ENCODE results near the gene HMGN4. TPM values are rescaled to one million over a fixed set of nuclear protein-coding genes. Genes with fewer than 3 reads are reported as not detected.

Gene HMGN4
- total and polyA plus RNA-seq, 9 of the 15 experiments (the other 6 are each of a cell fraction or from before 2014, with no cell fraction given) = 35.4 to 134 (median 94.1) TPM

DNA sequence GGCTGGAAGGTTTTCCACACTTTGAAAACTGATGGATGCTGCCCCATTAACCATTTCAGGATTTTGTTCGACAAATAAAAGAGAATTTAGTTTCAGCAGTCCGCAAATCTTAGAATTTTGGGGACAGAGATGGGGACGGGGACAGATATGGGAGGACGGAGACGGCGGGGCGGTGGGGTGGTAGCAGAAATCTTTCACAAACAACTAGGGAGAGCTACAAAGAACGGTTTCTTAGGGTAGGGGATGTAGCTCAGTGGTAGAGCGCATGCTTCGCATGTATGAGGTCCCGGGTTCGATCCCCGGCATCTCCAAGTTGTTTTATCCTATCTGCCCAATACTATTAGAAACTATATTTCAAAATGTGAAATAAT, 15.1 kb downstream of the HMGN4 start (continued):
- TF ChIP-seq, protein P1, sequence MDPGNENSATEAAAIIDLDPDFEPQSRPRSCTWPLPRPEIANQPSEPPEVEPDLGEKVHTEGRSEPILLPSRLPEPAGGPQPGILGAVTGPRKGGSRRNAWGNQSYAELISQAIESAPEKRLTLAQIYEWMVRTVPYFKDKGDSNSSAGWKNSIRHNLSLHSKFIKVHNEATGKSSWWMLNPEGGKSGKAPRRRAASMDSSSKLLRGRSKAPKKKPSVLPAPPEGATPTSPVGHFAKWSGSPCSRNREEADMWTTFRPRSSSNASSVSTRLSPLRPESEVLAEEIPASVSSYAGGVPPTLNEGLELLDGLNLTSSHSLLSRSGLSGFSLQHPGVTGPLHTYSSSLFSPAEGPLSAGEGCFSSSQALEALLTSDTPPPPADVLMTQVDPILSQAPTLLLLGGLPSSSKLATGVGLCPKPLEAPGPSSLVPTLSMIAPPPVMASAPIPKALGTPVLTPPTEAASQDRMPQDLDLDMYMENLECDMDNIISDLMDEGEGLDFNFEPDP (CRISPR knock-in tag; IDR thresholded peaks at IDR 0.05) = no peak
- TF ChIP-seq MAFK (IDR thresholded peaks at IDR 0.05; ENCODE audit: low read length) = no peak
- TF ChIP-seq, protein P2, sequence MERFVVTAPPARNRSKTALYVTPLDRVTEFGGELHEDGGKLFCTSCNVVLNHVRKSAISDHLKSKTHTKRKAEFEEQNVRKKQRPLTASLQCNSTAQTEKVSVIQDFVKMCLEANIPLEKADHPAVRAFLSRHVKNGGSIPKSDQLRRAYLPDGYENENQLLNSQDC (CRISPR knock-in tag; IDR thresholded peaks at IDR 0.05) = no peak
- no peak; the same call in 1 of the 2 replicates for TF ChIP-seq FOSL1 (tag; conservative IDR thresholded peaks at IDR 0.05)
- TF ChIP-seq, protein P3, sequence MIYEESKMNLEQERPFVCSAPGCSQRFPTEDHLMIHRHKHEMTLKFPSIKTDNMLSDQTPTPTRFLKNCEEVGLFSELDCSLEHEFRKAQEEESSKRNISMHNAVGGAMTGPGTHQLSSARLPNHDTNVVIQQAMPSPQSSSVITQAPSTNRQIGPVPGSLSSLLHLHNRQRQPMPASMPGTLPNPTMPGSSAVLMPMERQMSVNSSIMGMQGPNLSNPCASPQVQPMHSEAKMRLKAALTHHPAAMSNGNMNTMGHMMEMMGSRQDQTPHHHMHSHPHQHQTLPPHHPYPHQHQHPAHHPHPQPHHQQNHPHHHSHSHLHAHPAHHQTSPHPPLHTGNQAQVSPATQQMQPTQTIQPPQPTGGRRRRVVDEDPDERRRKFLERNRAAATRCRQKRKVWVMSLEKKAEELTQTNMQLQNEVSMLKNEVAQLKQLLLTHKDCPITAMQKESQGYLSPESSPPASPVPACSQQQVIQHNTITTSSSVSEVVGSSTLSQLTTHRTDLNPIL (CRISPR knock-in tag; IDR thresholded peaks at IDR 0.05) = no peak
- TF ChIP-seq GABPB2 (CRISPR knock-in tag; conservative IDR thresholded peaks at IDR 0.05) = no peak
- TF ChIP-seq RFX7 (CRISPR knock-in tag; IDR thresholded peaks at IDR 0.05) = no peak
- TF ChIP-seq, protein P4, sequence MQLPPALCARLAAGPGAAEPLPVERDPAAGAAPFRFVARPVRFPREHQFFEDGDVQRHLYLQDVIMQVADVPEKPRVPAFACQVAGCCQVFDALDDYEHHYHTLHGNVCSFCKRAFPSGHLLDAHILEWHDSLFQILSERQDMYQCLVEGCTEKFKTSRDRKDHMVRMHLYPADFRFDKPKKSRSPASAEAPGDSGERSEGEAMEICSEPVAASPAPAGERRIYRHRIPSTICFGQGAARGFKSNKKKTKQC (CRISPR knock-in tag; IDR thresholded peaks at IDR 0.05) = no peak
- no peak for TF ChIP-seq SMARCA5 (IDR thresholded peaks at IDR 0.05)
- TF ChIP-seq MIER1 (IDR thresholded peaks at IDR 0.05; ENCODE audit: low read depth) = no peak
- TF ChIP-seq KLF10 (CRISPR knock-in tag; IDR thresholded peaks at IDR 0.05) = no peak
- TF ChIP-seq KAT8 (IDR thresholded peaks at IDR 0.05; ENCODE audit: low read depth) = no peak
- no peak for TF ChIP-seq ZNF217 (CRISPR knock-in tag; IDR thresholded peaks at IDR 0.05)
- TF ChIP-seq MTF1 (CRISPR knock-in tag; IDR thresholded peaks at IDR 0.05; ENCODE audit: borderline replicate concordance) = no peak
- TF ChIP-seq ZNF184 (CRISPR knock-in tag; IDR thresholded peaks at IDR 0.05) = no peak
- TF ChIP-seq ETV6 (IDR thresholded peaks at IDR 0.05; ENCODE audit: borderline replicate concordance in 1 of 2, low read depth in 2 of 2, low read length in 1 of 2) = no peak
- no peak for TF ChIP-seq ETV6 (CRISPR knock-in tag; IDR thresholded peaks at IDR 0.05; ENCODE audit: borderline replicate concordance)
- TF ChIP-seq ZZZ3 (IDR thresholded peaks at IDR 0.05) = no peak
- no peak for TF ChIP-seq PHB2 (IDR thresholded peaks at IDR 0.05; ENCODE audit: low read depth)
- no peak for TF ChIP-seq ZNF717 (CRISPR knock-in tag; IDR thresholded peaks at IDR 0.05)
- TF ChIP-seq SMAD2 (IDR thresholded peaks at IDR 0.05; ENCODE audit: low read depth, low read length) = no peak
- peak; percentile 40; the same call in 1 of the 2 replicates for TF ChIP-seq PHTF2 (CRISPR knock-in tag; IDR thresholded peaks at IDR 0.05)
- no peak for TF ChIP-seq SRF (CRISPR knock-in tag; IDR thresholded peaks at IDR 0.05)
- no peak for TF ChIP-seq MTA3 (IDR thresholded peaks at IDR 0.05; ENCODE audit: borderline replicate concordance)
- peak; percentile 1 for TF ChIP-seq MEIS2 (IDR thresholded peaks at IDR 0.05; ENCODE audit: partially characterized antibody)
- no peak for TF ChIP-seq HDAC6 (IDR thresholded peaks at IDR 0.05; ENCODE audit: low read depth, low read length)
- TF ChIP-seq ZNF589 (CRISPR knock-in tag; IDR thresholded peaks at IDR 0.05; ENCODE audit: low read depth) = no peak
- TF ChIP-seq POLR2AphosphoS2 (IDR thresholded peaks at IDR 0.05; ENCODE audit: low read length) = no peak

All from K562 (cell line).